WTC11 (cell line): Measurements from ENCODE around the gene FYN.

Experiments
- MXD4 ChIP-seq: fragments of 250-450 bp; sonication (Bioruptor Pico); IDR thresholded peaks from 2 replicates; pipeline ENCODE4 v1.8.0; 2021; ENCODE audit warnings: mild to moderate bottlenecking, moderate library complexity, borderline replicate concordance
- NFYB ChIP-seq: sonication (generic); formaldehyde crosslinking; conservative IDR thresholded peaks from 2 replicates; pipeline ENCODE4 v1.8.0; 2022; ENCODE audit warnings: low read depth, missing genetic modification reagents
- PRRX2 ChIP-seq: fragments of 250-450 bp; sonication (Bioruptor Pico); IDR thresholded peaks from 2 replicates; pipeline ENCODE4 v1.8.0; 2021; ENCODE audit warnings: mild to moderate bottlenecking
- RORB ChIP-seq: fragments of 250-450 bp; sonication (Bioruptor Pico); IDR thresholded peaks from 2 replicates; pipeline ENCODE4 v1.9.0; 2021; ENCODE audit warnings: mild to moderate bottlenecking
- TEAD1 ChIP-seq: sonication (generic); formaldehyde crosslinking; IDR thresholded peaks from 2 replicates; pipeline ENCODE4 v1.8.0; 2022; ENCODE audit warnings: mild to moderate bottlenecking, missing genetic modification reagents
- ZNF232 ChIP-seq: sonication (generic); formaldehyde crosslinking; IDR thresholded peaks from 2 replicates; pipeline ENCODE4 v1.8.0; 2022; ENCODE audit warnings: mild to moderate bottlenecking, missing genetic modification reagents
- TF ChIP-seq, protein P1 (sequence below): fragments of 200-600 bp; IDR thresholded peaks from 2 replicates; pipeline ENCODE4 v1.8.0; 2022; ENCODE audit warnings: antibody characterized with exemption
- TF ChIP-seq, protein P2 (sequence below): fragments of 250-450 bp; sonication (Bioruptor Pico); IDR thresholded peaks from 2 replicates; pipeline ENCODE4 v1.8.0; 2021; ENCODE audit warnings: mild to moderate bottlenecking

DNA sequence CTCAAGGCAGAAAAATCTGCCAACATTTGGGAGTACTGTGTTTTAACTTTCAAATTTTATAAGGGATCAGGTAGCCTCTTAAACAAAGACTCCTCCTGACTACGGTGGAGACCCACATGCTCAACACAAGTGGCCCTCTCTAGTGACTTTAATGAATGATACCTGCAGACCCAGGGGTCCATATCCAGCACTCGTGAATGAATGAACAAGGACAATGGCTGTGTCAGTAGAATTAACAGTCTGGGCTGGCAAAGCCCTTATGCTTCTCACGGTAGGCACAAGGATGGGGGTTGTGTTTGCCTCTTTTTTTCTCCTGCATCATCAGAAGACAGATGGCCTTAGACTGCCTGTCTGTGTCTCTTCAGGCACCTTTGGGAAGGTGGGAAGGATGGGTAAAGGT is 154.9 kb downstream of the FYN start:
- TF ChIP-seq, protein P1, sequence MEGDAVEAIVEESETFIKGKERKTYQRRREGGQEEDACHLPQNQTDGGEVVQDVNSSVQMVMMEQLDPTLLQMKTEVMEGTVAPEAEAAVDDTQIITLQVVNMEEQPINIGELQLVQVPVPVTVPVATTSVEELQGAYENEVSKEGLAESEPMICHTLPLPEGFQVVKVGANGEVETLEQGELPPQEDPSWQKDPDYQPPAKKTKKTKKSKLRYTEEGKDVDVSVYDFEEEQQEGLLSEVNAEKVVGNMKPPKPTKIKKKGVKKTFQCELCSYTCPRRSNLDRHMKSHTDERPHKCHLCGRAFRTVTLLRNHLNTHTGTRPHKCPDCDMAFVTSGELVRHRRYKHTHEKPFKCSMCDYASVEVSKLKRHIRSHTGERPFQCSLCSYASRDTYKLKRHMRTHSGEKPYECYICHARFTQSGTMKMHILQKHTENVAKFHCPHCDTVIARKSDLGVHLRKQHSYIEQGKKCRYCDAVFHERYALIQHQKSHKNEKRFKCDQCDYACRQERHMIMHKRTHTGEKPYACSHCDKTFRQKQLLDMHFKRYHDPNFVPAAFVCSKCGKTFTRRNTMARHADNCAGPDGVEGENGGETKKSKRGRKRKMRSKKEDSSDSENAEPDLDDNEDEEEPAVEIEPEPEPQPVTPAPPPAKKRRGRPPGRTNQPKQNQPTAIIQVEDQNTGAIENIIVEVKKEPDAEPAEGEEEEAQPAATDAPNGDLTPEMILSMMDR: no peak
- TF ChIP-seq, protein P2, sequence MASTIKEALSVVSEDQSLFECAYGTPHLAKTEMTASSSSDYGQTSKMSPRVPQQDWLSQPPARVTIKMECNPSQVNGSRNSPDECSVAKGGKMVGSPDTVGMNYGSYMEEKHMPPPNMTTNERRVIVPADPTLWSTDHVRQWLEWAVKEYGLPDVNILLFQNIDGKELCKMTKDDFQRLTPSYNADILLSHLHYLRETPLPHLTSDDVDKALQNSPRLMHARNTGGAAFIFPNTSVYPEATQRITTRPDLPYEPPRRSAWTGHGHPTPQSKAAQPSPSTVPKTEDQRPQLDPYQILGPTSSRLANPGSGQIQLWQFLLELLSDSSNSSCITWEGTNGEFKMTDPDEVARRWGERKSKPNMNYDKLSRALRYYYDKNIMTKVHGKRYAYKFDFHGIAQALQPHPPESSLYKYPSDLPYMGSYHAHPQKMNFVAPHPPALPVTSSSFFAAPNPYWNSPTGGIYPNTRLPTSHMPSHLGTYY: no peak
- TF ChIP-seq NFYB (CRISPR knock-in tag) (no peak), PRRX2 (CRISPR knock-in tag) (no peak), MXD4 (CRISPR knock-in tag) (no peak), RORB (CRISPR knock-in tag) (no peak), TEAD1 (no peak), ZNF232 (CRISPR knock-in tag) (no peak)
